ENCODE results near the gene DDR1.

Gene DDR1

DNA sequence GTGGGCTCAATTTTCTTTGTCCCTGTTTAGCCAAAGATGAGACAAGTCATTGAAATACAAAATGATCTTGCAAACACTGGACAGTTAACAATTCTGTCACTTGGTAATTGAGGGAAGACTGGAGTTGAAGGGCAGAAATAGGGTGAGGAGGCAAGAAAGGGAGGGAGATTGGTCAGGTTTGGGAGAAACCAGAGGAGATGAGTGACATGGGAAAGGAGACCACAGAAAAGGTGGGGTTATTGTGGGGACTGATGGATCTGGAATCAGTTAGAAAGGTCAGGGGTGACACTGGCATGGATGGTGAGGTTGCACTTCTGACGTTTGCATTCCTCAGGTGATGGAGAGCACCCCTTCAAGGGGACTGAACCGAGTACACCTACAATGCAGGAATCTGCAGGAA is 24.4 kb downstream of the DDR1 start:
- TF ChIP-seq, protein P1, sequence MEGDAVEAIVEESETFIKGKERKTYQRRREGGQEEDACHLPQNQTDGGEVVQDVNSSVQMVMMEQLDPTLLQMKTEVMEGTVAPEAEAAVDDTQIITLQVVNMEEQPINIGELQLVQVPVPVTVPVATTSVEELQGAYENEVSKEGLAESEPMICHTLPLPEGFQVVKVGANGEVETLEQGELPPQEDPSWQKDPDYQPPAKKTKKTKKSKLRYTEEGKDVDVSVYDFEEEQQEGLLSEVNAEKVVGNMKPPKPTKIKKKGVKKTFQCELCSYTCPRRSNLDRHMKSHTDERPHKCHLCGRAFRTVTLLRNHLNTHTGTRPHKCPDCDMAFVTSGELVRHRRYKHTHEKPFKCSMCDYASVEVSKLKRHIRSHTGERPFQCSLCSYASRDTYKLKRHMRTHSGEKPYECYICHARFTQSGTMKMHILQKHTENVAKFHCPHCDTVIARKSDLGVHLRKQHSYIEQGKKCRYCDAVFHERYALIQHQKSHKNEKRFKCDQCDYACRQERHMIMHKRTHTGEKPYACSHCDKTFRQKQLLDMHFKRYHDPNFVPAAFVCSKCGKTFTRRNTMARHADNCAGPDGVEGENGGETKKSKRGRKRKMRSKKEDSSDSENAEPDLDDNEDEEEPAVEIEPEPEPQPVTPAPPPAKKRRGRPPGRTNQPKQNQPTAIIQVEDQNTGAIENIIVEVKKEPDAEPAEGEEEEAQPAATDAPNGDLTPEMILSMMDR (IDR thresholded peaks at IDR 0.05), result no peak

DNA sequence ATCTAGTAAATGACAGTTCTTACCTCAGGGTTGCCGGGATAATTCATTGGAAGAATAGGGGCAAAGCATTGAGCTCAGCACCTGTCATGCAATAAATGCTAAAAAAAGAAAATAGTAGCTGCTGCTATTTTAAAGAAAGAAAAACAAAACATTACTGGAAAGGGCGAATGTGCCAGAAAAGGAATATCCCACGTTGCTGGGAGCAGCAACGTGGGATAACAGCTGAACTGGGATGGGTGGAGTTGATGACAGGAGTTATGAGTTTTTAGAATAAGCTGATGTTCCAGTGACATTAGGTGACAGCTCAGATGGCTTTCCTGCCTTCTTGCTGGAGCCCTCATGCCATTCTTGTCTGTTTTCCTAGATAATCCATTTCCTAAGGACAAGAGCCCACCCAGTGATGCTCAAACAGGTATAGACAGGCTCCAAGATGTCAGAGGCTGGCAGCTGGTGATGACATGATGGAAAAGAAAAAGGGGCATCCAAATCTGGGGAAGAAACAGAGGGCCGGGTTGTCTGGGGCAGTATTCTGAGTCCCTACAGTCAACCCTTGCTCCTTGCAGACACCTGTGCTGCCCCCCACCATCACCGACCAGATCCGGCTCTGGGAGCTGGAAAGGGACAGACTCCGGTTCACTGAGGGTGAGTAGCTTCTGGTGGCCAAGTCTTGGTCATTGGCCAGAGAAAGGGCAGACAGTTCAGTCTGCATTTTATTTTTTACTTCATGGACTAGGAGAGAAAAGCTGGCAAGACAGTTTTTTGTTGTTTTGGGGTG is 28.6 kb downstream of the DDR1 start:
- TF ChIP-seq, protein P1 (IDR thresholded peaks at IDR 0.05), result no peak

DNA sequence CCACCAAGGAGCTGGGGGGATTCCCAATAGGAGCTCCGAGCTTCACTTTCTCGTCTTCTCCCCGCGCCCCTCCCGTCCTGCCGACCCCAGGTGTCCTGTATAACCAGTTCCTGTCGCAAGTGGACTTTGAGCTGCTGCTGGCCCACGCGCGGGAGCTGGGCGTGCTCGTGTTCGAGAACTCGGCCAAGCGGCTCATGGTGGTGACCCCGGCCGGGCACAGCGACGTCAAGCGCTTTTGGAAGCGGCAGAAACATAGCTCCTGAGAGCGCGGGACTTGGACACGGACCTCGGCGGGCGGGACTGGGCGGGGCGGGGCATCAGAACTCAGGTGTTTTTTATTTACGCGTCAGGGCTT is 29.4 kb downstream of the DDR1 start:
- TF ChIP-seq, protein P1 (IDR thresholded peaks at IDR 0.05), result no peak

DNA sequence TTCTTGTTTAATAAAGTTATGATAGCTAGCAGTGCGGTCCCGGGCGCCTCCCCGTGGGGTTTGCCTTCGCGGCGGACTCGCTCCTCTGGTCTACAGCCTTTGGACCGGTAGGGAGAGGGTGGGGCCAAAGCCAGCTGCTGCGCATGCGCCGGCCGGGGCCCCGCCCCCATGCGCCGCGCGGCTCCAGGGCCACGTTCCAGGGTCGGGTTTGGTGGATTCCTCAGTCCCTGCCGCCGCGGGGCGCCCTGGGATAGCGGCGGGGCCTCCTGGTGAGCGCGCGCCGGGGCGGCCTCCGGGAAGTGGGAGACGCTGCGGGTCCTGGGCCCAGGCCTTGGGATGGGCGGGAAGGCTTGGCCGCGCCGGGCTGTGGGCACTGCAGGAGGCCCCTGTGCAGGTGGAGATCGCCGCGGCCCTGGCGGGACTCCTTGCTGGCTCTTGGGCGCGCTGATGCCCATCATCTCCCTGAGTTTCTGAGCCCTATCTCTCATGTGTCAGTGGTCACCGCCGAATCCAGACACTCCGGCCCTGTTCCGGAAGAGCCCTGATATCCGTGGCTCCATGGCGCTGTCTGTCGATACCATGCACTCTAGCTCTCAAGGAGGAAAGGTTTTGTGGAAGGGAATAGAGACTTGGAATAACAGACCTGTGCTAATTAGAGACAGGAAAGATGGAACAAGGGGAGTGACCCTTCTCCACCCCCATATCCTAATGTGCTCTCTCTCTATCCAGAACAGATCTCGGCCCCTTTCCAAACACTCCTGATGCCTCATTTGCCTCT is 29.9 kb downstream of the DDR1 start, which contains the start of gene VARS2:
TSS of gene VARS2 (plus strand) at position 163 of the 778 bp plus-strand sequence. CDS start at position 762, 599 bp downstream.
- TF ChIP-seq, protein P1 (IDR thresholded peaks at IDR 0.05), result peak; percentile 31; the same call in 1 of the 2 replicates

DNA sequence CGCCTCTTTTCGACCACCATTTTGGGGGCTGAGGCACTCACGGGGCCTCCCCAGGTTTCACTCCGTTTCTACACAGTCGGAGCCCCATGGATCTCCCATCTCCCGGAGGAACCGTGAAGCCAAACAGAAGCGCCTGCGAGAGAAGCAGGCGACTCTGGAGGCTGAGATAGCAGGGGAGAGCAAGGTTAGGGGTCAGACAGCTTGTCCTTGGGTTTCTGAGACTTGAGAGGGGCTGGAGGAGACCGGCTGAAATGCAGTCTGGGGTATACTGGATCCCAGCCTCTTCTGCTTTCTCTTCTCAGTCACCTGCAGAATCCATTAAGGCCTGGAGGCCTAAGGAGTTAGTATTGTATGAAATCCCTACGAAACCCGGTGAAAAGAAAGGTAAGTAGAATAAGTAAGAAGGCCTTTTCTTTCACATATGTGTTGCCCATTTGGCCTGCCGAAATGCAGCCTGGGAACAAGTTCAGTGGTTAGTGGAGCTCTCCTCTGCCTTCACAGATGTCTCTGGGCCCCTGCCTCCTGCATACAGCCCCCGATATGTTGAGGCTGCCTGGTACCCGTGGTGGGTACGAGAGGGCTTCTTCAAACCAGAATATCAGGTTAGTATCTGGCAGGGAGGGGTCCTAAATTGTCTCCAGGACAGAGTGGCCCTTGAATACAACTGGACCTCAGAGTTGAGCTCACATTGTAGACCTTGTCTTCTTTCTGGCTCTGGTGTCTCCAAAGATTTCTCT is 30.7 kb downstream of the DDR1 start:
- TF ChIP-seq, protein P1 (IDR thresholded peaks at IDR 0.05), result no peak

DNA sequence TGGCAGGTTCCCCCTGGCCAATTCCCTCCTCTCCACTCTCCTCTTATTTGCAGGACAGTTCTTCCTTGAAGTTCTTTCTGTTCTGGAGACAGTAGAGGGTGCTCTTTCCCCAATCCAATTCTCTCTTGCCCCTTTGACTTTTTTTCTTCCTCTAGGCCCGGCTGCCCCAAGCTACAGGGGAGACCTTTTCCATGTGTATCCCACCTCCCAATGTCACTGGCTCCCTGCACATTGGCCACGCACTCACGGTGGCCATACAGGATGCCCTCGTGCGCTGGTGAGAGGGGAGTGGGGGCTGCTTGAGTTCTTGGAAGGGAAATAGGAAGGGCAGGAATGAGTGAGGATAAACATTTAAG is 31.2 kb downstream of the DDR1 start:
- TF ChIP-seq, protein P1 (IDR thresholded peaks at IDR 0.05), result peak; percentile 62

DNA sequence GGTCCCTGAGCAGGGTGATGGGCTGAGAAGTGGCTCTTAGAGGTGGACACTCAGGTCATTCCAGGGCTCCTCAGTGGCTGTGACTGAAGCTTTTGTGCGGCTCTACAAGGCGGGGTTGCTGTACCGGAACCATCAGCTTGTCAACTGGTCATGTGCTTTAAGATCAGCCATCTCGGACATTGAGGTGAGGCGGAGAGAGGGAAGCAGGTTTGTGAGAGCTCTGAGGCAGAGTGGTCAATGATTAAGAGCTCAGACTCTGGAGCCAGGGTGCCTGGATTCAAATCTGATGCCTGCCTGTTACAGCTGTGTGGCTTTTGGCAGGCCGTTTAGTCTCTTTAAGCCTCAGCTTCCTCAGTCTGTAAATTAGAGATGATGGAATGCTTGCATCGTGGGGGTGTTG is 32.7 kb downstream of the DDR1 start:
- TF ChIP-seq, protein P1 (IDR thresholded peaks at IDR 0.05), result no peak
